GM03348 (cell line): ENCODE results near the gene TTC6.
A peak's percentile ranks its signal among the peaks of the same experiment; 100 is the strongest.

Experiments used
- DNase-seq: peaks from one replicate; pipeline ENCODE4 v3.0.0; 2012; ENCODE audit warnings: low spot score

The TTC6 gene

GRCh38 chr14:37585971-37586796 lies 9.2 kb upstream of the TTC6 start:
- DNase-seq, result no peak

- DNase-seq, result no peak
Observed at GRCh38 chr14:37586797-37587130, 8.7 kb upstream of the TTC6 start.

- no peak for DNase-seq
Observed at GRCh38 chr14:37587131-37587803, 8.2 kb upstream of the TTC6 start.

GRCh38 chr14:37587881-37588666 lies 7.4 kb upstream of the TTC6 start:
- DNase-seq, result no peak

GRCh38 chr14:37588667-37588955 lies 6.8 kb upstream of the TTC6 start:
- DNase-seq, result no peak

GRCh38 chr14:37588956-37589714 lies 6.3 kb upstream of the TTC6 start:
- DNase-seq, result no peak

GRCh38 chr14:37589715-37590427 lies 5.6 kb upstream of the TTC6 start:
- DNase-seq, result no peak

GRCh38 chr14:37590428-37591139 lies 4.8 kb upstream of the TTC6 start:
- DNase-seq, result no peak

GRCh38 chr14:37591311-37591940 lies 4.0 kb upstream of the TTC6 start:
- no peak for DNase-seq

- DNase-seq, result no peak
Observed at GRCh38 chr14:37591941-37592481, 3.4 kb upstream of the TTC6 start.

- DNase-seq, result no peak
Observed at GRCh38 chr14:37592482-37593408, 2.7 kb upstream of the TTC6 start.

- no peak for DNase-seq
Observed at GRCh38 chr14:37593511-37594237, 1.8 kb upstream of the TTC6 start.

GRCh38 chr14:37594238-37594970 lies 1.0 kb upstream of the TTC6 start:
- DNase-seq, result peak; percentile 82

- DNase-seq, result no peak
Observed at GRCh38 chr14:37595809-37596621, 586 bp downstream of the TTC6 start.

- no peak for DNase-seq
Observed at GRCh38 chr14:37596790-37597472, 1.5 kb downstream of the TTC6 start.

- DNase-seq, result no peak
Observed at GRCh38 chr14:37597538-37597913, 2.1 kb downstream of the TTC6 start.
